HEK293 (cell line): ENCODE data around the gene TMEM132A.

Experiments
- EGR2 ChIP-seq: fragments of 450-650 bp; formaldehyde crosslinking; IDR thresholded peaks from 2 replicates; pipeline ENCODE4 v1.5.1; 2016; ENCODE audit warnings: low read depth, missing biosample characterization, missing genetic modification characterization
- GLIS1 ChIP-seq: fragments of 450-650 bp; formaldehyde crosslinking; IDR thresholded peaks from 2 replicates; pipeline ENCODE4 v1.5.1; 2016; ENCODE audit warnings: missing biosample characterization, missing genetic modification characterization
- KLF10 ChIP-seq: fragments of 450-650 bp; IDR thresholded peaks from 2 replicates; pipeline ENCODE4 v1.5.1; 2018; ENCODE audit warnings: missing biosample characterization, mild to moderate bottlenecking, missing genetic modification characterization
- SCRT1 ChIP-seq: fragments of 450-650 bp; formaldehyde crosslinking; IDR thresholded peaks from 2 replicates; pipeline ENCODE4 v1.5.1; 2016; ENCODE audit warnings: missing biosample characterization, missing genetic modification characterization, borderline replicate concordance
- SCRT2 ChIP-seq: fragments of 450-650 bp; formaldehyde crosslinking; IDR thresholded peaks from 2 replicates; pipeline ENCODE4 v1.5.1; 2016; ENCODE audit warnings: missing biosample characterization, missing genetic modification characterization
- SP2 ChIP-seq: fragments of 450-650 bp; formaldehyde crosslinking; IDR thresholded peaks from 2 replicates; pipeline ENCODE4 v1.5.1; 2016; ENCODE audit warnings: missing biosample characterization, missing genetic modification characterization
- YY2 ChIP-seq: fragments of 450-650 bp; formaldehyde crosslinking; IDR thresholded peaks from 2 replicates; pipeline ENCODE4 v1.5.1; 2016; ENCODE audit warnings: missing biosample characterization, missing genetic modification characterization
- ZFP3 ChIP-seq: fragments of 450-650 bp; formaldehyde crosslinking; IDR thresholded peaks from 2 replicates; pipeline ENCODE4 v1.5.1; 2016; ENCODE audit warnings: low read depth, missing biosample characterization, missing genetic modification characterization
- ZNF133 ChIP-seq: fragments of 450-650 bp; formaldehyde crosslinking; IDR thresholded peaks from 2 replicates; pipeline ENCODE4 v1.5.1; 2016; ENCODE audit warnings: missing biosample characterization, missing genetic modification characterization
- ZNF302 ChIP-seq: fragments of 450-650 bp; formaldehyde crosslinking; IDR thresholded peaks from 2 replicates; pipeline ENCODE4 v1.5.1; 2016; ENCODE audit warnings: missing biosample characterization, missing genetic modification characterization, low read depth
- ZNF335 ChIP-seq: fragments of 450-650 bp; formaldehyde crosslinking; conservative IDR thresholded peaks from 2 replicates; pipeline ENCODE4 v1.5.1; 2016; ENCODE audit warnings: missing biosample characterization, missing genetic modification characterization
- ZNF350 ChIP-seq: fragments of 450-650 bp; formaldehyde crosslinking; IDR thresholded peaks from 2 replicates; pipeline ENCODE4 v1.5.0; 2017; ENCODE audit warnings: missing biosample characterization, mild to moderate bottlenecking, missing genetic modification characterization
- ZNF366 ChIP-seq: fragments of 450-650 bp; formaldehyde crosslinking; conservative IDR thresholded peaks from 2 replicates; pipeline ENCODE4 v1.5.1; 2016; ENCODE audit warnings: missing biosample characterization, missing genetic modification characterization
- ZNF416 ChIP-seq: fragments of 450-650 bp; formaldehyde crosslinking; IDR thresholded peaks from 2 replicates; pipeline ENCODE4 v1.5.1; 2016; ENCODE audit warnings: missing biosample characterization, missing genetic modification characterization
- ZNF558 ChIP-seq: fragments of 450-650 bp; formaldehyde crosslinking; IDR thresholded peaks from 2 replicates; pipeline ENCODE4 v1.5.1; 2016; ENCODE audit warnings: missing biosample characterization, missing genetic modification characterization
- ZNF600 ChIP-seq: fragments of 450-650 bp; formaldehyde crosslinking; IDR thresholded peaks from 2 replicates; pipeline ENCODE4 v1.5.1; 2016; ENCODE audit warnings: missing biosample characterization, missing genetic modification characterization
- ZNF654 ChIP-seq: fragments of 450-650 bp; formaldehyde crosslinking; IDR thresholded peaks from 2 replicates; pipeline ENCODE4 v1.5.1; 2016; ENCODE audit warnings: low read depth, missing biosample characterization, missing genetic modification characterization
- ZNF658 ChIP-seq: fragments of 450-650 bp; formaldehyde crosslinking; IDR thresholded peaks from 2 replicates; pipeline ENCODE4; 2016; ENCODE audit warnings: missing biosample characterization, missing genetic modification characterization
- ZNF776 ChIP-seq: fragments of 450-650 bp; formaldehyde crosslinking; IDR thresholded peaks from 2 replicates; pipeline ENCODE4 v1.5.0; 2017; ENCODE audit warnings: missing biosample characterization, missing genetic modification characterization, borderline replicate concordance
- ZNF837 ChIP-seq: fragments of 450-650 bp; formaldehyde crosslinking; IDR thresholded peaks from 2 replicates; pipeline ENCODE4 v1.5.1; 2016; ENCODE audit warnings: missing biosample characterization, missing genetic modification characterization
- ZSCAN23 ChIP-seq: fragments of 450-650 bp; formaldehyde crosslinking; IDR thresholded peaks from 2 replicates; pipeline ENCODE4 v1.5.1; 2016; ENCODE audit warnings: missing biosample characterization, missing genetic modification characterization
- TF ChIP-seq, protein P1 (sequence below): fragments of 450-650 bp; formaldehyde crosslinking; IDR thresholded peaks from 2 replicates; pipeline ENCODE4 v1.5.1; 2016; ENCODE audit warnings: missing biosample characterization, missing genetic modification characterization, borderline replicate concordance
- TF ChIP-seq, protein P2 (sequence below): fragments of 450-650 bp; formaldehyde crosslinking; IDR thresholded peaks from 2 replicates; pipeline ENCODE4 v1.5.1; 2016; ENCODE audit warnings: missing biosample characterization, missing genetic modification characterization
- TF ChIP-seq, protein P3 (sequence below): fragments of 450-650 bp; formaldehyde crosslinking; IDR thresholded peaks from 2 replicates; pipeline ENCODE4 v1.5.1; 2016; ENCODE audit warnings: missing biosample characterization, missing genetic modification characterization
- TF ChIP-seq, protein P4 (sequence below): fragments of 450-650 bp; formaldehyde crosslinking; IDR thresholded peaks from 2 replicates; pipeline ENCODE4 v1.5.1; 2016; ENCODE audit warnings: missing biosample characterization, missing genetic modification characterization
- TF ChIP-seq, protein P5 (sequence below): fragments of 450-650 bp; formaldehyde crosslinking; optimal IDR thresholded peaks from 2 replicates; pipeline ENCODE3; 2016; ENCODE audit warnings: missing biosample characterization, mild to moderate bottlenecking, missing genetic modification characterization

The TMEM132A gene

DNA sequence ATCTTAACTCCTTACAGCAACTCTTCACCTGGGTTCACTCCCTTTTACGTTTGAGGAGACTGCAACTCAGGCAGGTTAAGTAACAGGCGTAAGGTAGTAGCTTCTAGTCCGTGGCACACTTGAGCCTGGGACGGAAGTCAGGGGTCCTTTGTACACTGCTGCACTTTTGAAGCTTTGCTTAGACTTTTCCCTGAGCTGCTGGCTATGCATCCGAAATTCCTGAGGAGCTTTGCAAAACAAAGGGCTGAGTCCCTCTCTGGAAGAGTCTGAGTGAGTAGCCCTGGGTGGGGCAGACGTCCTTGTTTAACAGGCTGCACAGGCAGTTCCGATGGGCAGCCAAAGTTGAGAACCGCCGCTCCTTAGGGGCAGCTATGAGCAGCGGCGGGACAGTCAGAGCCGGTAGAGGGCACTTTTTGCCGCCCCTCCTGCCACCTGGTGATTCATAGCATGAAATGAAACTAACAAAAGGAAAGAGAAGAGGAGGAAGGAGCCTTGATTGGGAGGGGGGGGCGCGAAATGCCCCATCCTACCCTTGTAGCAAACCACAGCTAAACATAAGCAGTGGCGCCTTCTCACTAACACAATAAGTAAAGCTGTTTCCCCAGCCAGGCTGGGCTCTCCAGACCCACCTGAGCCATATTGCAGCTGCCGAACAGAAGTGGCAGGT is 8.9 kb upstream of the TMEM132A start (continued):
- TF ChIP-seq, protein P1, sequence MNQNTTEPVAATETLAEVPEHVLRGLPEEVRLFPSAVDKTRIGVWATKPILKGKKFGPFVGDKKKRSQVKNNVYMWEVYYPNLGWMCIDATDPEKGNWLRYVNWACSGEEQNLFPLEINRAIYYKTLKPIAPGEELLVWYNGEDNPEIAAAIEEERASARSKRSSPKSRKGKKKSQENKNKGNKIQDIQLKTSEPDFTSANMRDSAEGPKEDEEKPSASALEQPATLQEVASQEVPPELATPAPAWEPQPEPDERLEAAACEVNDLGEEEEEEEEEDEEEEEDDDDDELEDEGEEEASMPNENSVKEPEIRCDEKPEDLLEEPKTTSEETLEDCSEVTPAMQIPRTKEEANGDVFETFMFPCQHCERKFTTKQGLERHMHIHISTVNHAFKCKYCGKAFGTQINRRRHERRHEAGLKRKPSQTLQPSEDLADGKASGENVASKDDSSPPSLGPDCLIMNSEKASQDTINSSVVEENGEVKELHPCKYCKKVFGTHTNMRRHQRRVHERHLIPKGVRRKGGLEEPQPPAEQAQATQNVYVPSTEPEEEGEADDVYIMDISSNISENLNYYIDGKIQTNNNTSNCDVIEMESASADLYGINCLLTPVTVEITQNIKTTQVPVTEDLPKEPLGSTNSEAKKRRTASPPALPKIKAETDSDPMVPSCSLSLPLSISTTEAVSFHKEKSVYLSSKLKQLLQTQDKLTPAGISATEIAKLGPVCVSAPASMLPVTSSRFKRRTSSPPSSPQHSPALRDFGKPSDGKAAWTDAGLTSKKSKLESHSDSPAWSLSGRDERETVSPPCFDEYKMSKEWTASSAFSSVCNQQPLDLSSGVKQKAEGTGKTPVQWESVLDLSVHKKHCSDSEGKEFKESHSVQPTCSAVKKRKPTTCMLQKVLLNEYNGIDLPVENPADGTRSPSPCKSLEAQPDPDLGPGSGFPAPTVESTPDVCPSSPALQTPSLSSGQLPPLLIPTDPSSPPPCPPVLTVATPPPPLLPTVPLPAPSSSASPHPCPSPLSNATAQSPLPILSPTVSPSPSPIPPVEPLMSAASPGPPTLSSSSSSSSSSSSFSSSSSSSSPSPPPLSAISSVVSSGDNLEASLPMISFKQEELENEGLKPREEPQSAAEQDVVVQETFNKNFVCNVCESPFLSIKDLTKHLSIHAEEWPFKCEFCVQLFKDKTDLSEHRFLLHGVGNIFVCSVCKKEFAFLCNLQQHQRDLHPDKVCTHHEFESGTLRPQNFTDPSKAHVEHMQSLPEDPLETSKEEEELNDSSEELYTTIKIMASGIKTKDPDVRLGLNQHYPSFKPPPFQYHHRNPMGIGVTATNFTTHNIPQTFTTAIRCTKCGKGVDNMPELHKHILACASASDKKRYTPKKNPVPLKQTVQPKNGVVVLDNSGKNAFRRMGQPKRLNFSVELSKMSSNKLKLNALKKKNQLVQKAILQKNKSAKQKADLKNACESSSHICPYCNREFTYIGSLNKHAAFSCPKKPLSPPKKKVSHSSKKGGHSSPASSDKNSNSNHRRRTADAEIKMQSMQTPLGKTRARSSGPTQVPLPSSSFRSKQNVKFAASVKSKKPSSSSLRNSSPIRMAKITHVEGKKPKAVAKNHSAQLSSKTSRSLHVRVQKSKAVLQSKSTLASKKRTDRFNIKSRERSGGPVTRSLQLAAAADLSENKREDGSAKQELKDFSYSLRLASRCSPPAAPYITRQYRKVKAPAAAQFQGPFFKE (tag by site-specific recombination) = no peak
- TF ChIP-seq ZNF558 (tag by site-specific recombination) = no peak
- TF ChIP-seq GLIS1 (tag by site-specific recombination) = no peak
- TF ChIP-seq EGR2 (tag by site-specific recombination) = no peak
- TF ChIP-seq ZNF776 (tag by site-specific recombination) = no peak
- TF ChIP-seq KLF10 (tag by site-specific recombination) = no peak
- no peak for TF ChIP-seq ZNF302 (tag by site-specific recombination)
- TF ChIP-seq, protein P2, sequence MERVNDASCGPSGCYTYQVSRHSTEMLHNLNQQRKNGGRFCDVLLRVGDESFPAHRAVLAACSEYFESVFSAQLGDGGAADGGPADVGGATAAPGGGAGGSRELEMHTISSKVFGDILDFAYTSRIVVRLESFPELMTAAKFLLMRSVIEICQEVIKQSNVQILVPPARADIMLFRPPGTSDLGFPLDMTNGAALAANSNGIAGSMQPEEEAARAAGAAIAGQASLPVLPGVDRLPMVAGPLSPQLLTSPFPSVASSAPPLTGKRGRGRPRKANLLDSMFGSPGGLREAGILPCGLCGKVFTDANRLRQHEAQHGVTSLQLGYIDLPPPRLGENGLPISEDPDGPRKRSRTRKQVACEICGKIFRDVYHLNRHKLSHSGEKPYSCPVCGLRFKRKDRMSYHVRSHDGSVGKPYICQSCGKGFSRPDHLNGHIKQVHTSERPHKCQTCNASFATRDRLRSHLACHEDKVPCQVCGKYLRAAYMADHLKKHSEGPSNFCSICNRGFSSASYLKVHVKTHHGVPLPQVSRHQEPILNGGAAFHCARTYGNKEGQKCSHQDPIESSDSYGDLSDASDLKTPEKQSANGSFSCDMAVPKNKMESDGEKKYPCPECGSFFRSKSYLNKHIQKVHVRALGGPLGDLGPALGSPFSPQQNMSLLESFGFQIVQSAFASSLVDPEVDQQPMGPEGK (tag by site-specific recombination) = peak; percentile 59
- TF ChIP-seq ZNF133 (tag by site-specific recombination) = no peak
- peak; percentile 26 for TF ChIP-seq ZNF654
- no peak for TF ChIP-seq YY2 (tag by site-specific recombination)
- peak; percentile 69 for TF ChIP-seq SCRT2
- peak; percentile 17; the same call in 1 of the 2 replicates for TF ChIP-seq ZNF600
- TF ChIP-seq ZNF335 (tag by site-specific recombination) = peak; percentile 99
- no peak for TF ChIP-seq ZNF366 (tag by site-specific recombination)
- no peak for TF ChIP-seq ZNF350
- TF ChIP-seq ZFP3 = no peak
- no peak for TF ChIP-seq ZNF837 (tag by site-specific recombination)
- 0 out of 2 replicates have a peak, but pooled peaks have one; percentile 15 for TF ChIP-seq SCRT1 (tag by site-specific recombination)
- TF ChIP-seq, protein P3, sequence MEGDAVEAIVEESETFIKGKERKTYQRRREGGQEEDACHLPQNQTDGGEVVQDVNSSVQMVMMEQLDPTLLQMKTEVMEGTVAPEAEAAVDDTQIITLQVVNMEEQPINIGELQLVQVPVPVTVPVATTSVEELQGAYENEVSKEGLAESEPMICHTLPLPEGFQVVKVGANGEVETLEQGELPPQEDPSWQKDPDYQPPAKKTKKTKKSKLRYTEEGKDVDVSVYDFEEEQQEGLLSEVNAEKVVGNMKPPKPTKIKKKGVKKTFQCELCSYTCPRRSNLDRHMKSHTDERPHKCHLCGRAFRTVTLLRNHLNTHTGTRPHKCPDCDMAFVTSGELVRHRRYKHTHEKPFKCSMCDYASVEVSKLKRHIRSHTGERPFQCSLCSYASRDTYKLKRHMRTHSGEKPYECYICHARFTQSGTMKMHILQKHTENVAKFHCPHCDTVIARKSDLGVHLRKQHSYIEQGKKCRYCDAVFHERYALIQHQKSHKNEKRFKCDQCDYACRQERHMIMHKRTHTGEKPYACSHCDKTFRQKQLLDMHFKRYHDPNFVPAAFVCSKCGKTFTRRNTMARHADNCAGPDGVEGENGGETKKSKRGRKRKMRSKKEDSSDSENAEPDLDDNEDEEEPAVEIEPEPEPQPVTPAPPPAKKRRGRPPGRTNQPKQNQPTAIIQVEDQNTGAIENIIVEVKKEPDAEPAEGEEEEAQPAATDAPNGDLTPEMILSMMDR (tag by site-specific recombination) = peak; percentile 71
- TF ChIP-seq, protein P4, sequence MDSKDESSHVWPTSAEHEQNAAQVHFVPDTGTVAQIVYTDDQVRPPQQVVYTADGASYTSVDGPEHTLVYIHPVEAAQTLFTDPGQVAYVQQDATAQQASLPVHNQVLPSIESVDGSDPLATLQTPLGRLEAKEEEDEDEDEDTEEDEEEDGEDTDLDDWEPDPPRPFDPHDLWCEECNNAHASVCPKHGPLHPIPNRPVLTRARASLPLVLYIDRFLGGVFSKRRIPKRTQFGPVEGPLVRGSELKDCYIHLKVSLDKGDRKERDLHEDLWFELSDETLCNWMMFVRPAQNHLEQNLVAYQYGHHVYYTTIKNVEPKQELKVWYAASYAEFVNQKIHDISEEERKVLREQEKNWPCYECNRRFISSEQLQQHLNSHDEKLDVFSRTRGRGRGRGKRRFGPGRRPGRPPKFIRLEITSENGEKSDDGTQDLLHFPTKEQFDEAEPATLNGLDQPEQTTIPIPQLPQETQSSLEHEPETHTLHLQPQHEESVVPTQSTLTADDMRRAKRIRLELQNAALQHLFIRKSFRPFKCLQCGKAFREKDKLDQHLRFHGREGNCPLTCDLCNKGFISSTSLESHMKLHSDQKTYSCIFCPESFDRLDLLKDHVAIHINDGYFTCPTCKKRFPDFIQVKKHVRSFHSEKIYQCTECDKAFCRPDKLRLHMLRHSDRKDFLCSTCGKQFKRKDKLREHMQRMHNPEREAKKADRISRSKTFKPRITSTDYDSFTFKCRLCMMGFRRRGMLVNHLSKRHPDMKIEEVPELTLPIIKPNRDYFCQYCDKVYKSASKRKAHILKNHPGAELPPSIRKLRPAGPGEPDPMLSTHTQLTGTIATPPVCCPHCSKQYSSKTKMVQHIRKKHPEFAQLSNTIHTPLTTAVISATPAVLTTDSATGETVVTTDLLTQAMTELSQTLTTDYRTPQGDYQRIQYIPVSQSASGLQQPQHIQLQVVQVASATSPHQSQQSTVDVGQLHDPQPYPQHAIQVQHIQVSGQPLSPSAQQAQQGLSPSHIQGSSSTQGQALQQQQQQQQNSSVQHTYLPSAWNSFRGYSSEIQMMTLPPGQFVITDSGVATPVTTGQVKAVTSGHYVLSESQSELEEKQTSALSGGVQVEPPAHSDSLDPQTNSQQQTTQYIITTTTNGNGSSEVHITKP = peak; percentile 74
- TF ChIP-seq ZNF416 (tag by site-specific recombination) = no peak
- TF ChIP-seq, protein P5, sequence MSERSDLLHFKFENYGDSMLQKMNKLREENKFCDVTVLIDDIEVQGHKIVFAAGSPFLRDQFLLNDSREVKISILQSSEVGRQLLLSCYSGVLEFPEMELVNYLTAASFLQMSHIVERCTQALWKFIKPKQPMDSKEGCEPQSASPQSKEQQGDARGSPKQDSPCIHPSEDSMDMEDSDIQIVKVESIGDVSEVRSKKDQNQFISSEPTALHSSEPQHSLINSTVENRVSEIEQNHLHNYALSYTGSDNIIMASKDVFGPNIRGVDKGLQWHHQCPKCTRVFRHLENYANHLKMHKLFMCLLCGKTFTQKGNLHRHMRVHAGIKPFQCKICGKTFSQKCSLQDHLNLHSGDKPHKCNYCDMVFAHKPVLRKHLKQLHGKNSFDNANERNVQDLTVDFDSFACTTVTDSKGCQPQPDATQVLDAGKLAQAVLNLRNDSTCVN (tag by site-specific recombination) = no peak
- TF ChIP-seq SP2 (tag by site-specific recombination) = peak; percentile 20; the same call in 1 of the 2 replicates
- TF ChIP-seq ZSCAN23 (tag by site-specific recombination) = no peak
- TF ChIP-seq ZNF658 = no peak
